Right atrium auricular region (tissue), 2 donors: ENCODE results near the gene CR1. TPM values are rescaled to one million over a fixed set of nuclear protein-coding genes. Genes with fewer than 3 reads are reported as not detected.
"Not testable (repeated sequence)": the region's sequence is repeated elsewhere in the genome, so short reads cannot be mapped to it uniquely, and the experiment has no call there.

Experiments used
- DNase-seq: peaks from one replicate; pipeline ENCODE4 v3.0.0-alpha.2; 2019; ENCODE audit warnings: low spot score
- H3K27ac ChIP-seq, 2 donors: fragments of 200-600 bp; sonication (generic); 1 replicate in 1 of 2; 2 replicates in 1 of 2; pipeline ENCODE4 v1.5.1; 2016 to 2019
- H3K27me3 ChIP-seq, 2 donors: fragments of 200-600 bp; sonication (generic); one replicate each; pipeline versions ENCODE4 v1.5.1 to v1.6.0; 2017 to 2019
- H3K36me3 ChIP-seq: fragments of 200-600 bp; sonication (generic); one replicate; pipeline ENCODE4 v1.5.1; 2016
- H3K4me1 ChIP-seq, 2 donors: fragments of 200-600 bp; sonication (generic); one replicate each; pipeline versions ENCODE4 v1.5.1 to v1.6.0; 2017 to 2019
- H3K4me3 ChIP-seq, 2 donors: fragments of 200-600 bp; sonication (generic); 1 replicate in 1 of 2; 2 replicates in 1 of 2; pipeline ENCODE4 v1.5.1; 2017 to 2019; ENCODE audit warnings: mild to moderate bottlenecking in 1 of 2, moderate library complexity in 1 of 2
- H3K9me3 ChIP-seq, 2 donors: fragments of 200-600 bp; sonication (generic); one replicate each; pipeline ENCODE4 v1.5.1; 2019
- total RNA-seq, 2 donors: library from RNA; depleted of rRNA; stranded (reverse); fragments of >200 nt; gene quantifications; one replicate each; pipeline ENCODE4 v1.1.0, GENCODE V29; 2016
- TF ChIP-seq, protein P1 (sequence below), 2 donors: fragments of 200-600 bp; sonication (generic); IDR thresholded peaks; one replicate each; pipeline ENCODE4 v1.5.1; 2019; ENCODE audit warnings: antibody characterized with exemption in 2 of 2

Gene CR1
- total RNA-seq, 2 donors from 2014 or later = 0.59 to 1.8 TPM

DNA sequence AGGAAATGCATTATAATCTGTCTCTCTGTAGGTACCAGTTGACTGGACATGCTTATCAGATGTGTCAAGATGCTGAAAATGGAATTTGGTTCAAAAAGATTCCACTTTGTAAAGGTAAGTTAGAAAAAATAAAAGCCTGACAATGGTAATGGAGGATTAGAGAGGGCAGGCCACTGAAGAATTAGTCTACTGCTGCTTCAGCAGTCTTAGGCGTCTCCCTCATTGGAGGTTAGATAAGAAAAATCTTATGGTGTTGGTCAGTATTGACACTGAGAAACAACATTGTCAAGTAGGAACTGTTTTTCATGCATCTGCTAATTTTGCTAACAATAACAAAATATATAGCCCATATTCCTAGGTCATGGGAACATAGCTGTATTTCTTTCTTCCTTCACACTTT, 21.7 kb upstream of the CR1 start:
- H3K27me3 ChIP-seq = no peaks in the 10 kb centered on the region
- H3K36me3 ChIP-seq = no peaks in the 10 kb centered on the region
- TF ChIP-seq, protein P1, sequence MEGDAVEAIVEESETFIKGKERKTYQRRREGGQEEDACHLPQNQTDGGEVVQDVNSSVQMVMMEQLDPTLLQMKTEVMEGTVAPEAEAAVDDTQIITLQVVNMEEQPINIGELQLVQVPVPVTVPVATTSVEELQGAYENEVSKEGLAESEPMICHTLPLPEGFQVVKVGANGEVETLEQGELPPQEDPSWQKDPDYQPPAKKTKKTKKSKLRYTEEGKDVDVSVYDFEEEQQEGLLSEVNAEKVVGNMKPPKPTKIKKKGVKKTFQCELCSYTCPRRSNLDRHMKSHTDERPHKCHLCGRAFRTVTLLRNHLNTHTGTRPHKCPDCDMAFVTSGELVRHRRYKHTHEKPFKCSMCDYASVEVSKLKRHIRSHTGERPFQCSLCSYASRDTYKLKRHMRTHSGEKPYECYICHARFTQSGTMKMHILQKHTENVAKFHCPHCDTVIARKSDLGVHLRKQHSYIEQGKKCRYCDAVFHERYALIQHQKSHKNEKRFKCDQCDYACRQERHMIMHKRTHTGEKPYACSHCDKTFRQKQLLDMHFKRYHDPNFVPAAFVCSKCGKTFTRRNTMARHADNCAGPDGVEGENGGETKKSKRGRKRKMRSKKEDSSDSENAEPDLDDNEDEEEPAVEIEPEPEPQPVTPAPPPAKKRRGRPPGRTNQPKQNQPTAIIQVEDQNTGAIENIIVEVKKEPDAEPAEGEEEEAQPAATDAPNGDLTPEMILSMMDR (IDR thresholded peaks at IDR 0.05) = no peak
- DNase-seq = no peak
- H3K4me1 ChIP-seq = no peaks in the 10 kb centered on the region
- no peak overlapping the region for H3K27ac ChIP-seq
- H3K9me3 ChIP-seq = no peaks in the 10 kb centered on the region
- no peak overlapping the region for H3K4me3 ChIP-seq

DNA sequence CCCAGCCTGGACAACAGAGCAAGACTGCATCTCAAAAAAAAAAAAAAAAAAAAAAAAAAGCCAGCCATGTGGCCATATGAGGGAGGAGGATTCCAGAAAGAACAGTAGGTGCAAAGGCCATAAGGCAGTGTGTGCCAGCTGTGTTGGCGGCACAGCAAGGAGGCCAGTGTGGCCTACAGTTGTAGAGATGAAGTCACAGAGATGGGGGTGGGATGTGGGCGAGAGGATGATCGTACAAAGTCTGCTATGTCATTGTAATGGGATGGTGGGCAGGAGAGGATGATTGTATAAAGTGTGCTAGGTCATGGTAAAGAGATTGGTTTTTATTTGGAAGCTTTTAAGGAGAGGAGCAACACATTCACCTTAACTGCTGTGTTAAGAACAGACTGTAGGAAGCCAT, 9.8 kb upstream of the CR1 start:
- Histone ChIP-seq H3K27me3 (no peaks in the 10 kb centered on the region), H3K4me3 (no peak overlapping the region), H3K9me3 (no peaks in the 10 kb centered on the region), H3K27ac (no peak overlapping the region), H3K36me3 (no peaks in the 10 kb centered on the region), H3K4me1 (no peaks in the 10 kb centered on the region)
- no peak for DNase-seq
- TF ChIP-seq, protein P1 (IDR thresholded peaks at IDR 0.05) = no peak

DNA sequence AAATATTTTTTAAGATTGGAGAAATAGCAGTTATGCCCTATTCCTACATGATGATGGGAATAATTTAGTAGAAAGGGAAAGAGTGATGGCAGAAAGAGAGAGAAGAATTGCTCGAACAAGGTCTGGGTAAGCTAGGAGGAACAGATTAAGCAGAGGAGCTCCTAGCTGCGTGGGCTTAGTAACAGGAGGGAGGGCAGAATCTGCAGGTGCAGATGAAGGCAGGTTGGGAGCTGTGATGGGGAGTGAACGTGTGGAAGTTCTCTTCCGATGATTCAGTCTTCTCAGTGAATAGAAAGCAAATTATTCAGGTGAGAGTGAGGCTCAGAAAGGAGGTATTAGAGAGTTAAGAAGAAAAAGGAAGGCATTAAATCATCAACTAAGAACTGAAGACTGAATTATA, 8.3 kb upstream of the CR1 start:
- Histone ChIP-seq H3K4me1 (no peaks in the 10 kb centered on the region), H3K27me3 (no peaks in the 10 kb centered on the region), H3K36me3 (no peaks in the 10 kb centered on the region), H3K4me3 (no peak overlapping the region), H3K9me3 (no peaks in the 10 kb centered on the region), H3K27ac (no peak overlapping the region)
- DNase-seq = no peak
- TF ChIP-seq, protein P1 (IDR thresholded peaks at IDR 0.05) = no peak

DNA sequence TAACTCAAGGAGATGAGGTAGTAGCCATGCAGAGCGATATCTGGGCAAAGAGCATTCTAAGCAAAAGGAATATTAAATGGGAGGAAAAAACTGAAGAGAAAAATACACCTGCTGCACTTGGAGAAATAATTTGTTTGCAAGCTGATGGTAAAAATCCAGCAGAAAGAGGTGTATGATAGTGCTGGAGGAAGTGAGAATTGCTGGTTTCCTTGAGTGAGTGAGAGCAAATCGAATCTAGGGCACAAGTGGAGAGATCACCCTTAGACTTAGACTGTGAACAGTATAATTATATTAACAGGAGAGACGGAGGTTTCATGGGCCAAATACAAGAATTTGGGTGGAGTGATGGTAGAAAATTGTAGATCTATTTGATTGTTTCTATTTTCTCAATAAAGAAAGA, 2.7 kb upstream of the CR1 start:
- DNase-seq = no peak

DNA sequence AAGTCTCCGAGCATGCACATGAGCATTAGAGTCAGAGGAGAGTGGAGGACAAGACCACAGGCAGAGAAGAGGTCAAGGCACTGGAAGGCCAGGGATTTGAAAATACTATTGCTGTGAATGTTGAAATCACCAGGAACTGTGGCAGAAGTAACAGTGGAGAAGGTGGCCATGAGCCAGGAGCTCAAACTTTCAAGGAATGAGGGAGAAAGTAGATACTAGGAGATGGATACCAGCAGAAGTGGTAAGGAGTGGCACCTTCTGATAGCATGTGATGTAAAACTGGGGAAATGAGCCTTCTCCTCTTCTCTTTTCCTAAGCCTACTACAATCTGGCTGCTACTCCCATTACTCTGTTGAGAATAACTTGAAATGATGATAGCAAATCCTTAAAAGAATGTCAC, 1.8 kb upstream of the CR1 start:
- H3K27me3 ChIP-seq = peaks cover 0 to 6% of the 10 kb centered on the region in 2 donors
- TF ChIP-seq, protein P1 (IDR thresholded peaks at IDR 0.05) = no peak
- no peak overlapping the region for H3K27ac ChIP-seq
- H3K4me3 ChIP-seq = no peak overlapping the region
- no peaks in the 10 kb centered on the region for H3K36me3 ChIP-seq
- DNase-seq = no peak
- no peaks in the 10 kb centered on the region for H3K9me3 ChIP-seq
- H3K4me1 ChIP-seq = peaks cover 0 to 12% of the 10 kb centered on the region in 2 donors

More for the DNA sequence above, 2.7 kb upstream of the CR1 start:
- no peak overlapping the region for H3K27ac ChIP-seq
- H3K27me3 ChIP-seq = peaks cover 0 to 6% of the 10 kb centered on the region in 2 donors
- no peak overlapping the region for H3K4me3 ChIP-seq
- H3K4me1 ChIP-seq = peaks cover 0 to 12% of the 10 kb centered on the region in 2 donors
- TF ChIP-seq, protein P1 (IDR thresholded peaks at IDR 0.05) = no peak
- H3K9me3 ChIP-seq = no peaks in the 10 kb centered on the region
- no peaks in the 10 kb centered on the region for H3K36me3 ChIP-seq

DNA sequence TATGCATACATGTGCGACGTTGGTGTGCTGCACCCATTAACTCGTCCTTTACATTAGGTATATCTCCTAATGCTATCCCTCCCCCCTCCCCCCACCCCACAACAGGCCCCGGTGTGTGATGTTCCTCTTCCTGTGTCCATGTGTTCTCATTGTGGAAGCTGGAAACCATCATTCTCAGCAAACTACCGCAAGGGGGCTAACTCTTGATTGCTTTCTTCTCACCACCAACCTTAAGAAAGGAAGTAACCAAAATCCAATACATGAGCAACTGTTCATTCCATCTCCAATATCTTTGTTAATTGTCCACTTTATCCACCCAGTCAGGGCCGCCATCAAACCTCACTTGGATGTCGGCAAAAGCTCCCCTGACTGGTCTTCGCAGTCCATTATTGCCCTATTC, 676 bp upstream of the CR1 start:
- peaks cover 0 to 12% of the 10 kb centered on the region in 2 donors for H3K4me1 ChIP-seq
- H3K9me3 ChIP-seq, DNase-seq, H3K36me3 ChIP-seq, H3K27me3 ChIP-seq, H3K27ac ChIP-seq, H3K4me3 ChIP-seq: not testable (repeated sequence)
